Mesenchymal stem cell (in vitro differentiated cells and primary cell): ENCODE data around the gene SLC30A3.

Source experiments
- DNase-seq: peaks from one replicate; pipeline ENCODE4 v3.0.0-alpha.2; 2013
- H2AFZ ChIP-seq: one replicate; pipeline ENCODE4 v1.6.1; 2013; ENCODE audit warnings: low read depth, mild to moderate bottlenecking, control low read depth, inconsistent platforms, low read length, moderate library complexity
- H2AK5ac ChIP-seq: 2 replicates; pipeline ENCODE4 v1.6.1; 2013; ENCODE audit warnings: low read length, moderate library complexity, mild to moderate bottlenecking, inconsistent platforms; ENCODE audit not compliant: severe bottlenecking
- H2BK120ac ChIP-seq: one replicate; pipeline ENCODE4 v1.6.1; 2013; ENCODE audit warnings: low read depth, mild to moderate bottlenecking, inconsistent platforms, low read length, moderate library complexity
- H2BK12ac ChIP-seq, 2 experiments: one replicate each; pipeline ENCODE4 v1.6.1; 2013; ENCODE audit warnings: inconsistent platforms in 2 of 2, low read length in 2 of 2, mild to moderate bottlenecking in 2 of 2, moderate library complexity in 2 of 2, control low read depth in 1 of 2
- H2BK15ac ChIP-seq: one replicate; pipeline ENCODE4 v1.6.1; 2013; ENCODE audit warnings: mild to moderate bottlenecking, low read depth, inconsistent platforms; ENCODE audit not compliant: poor library complexity, severe bottlenecking
- H2BK5ac ChIP-seq: 2 replicates; pipeline ENCODE4 v1.6.1; 2013; ENCODE audit warnings: low read depth, mild to moderate bottlenecking, low read length, control low read depth, inconsistent platforms; ENCODE audit not compliant: poor library complexity, severe bottlenecking
- H3K14ac ChIP-seq, 2 experiments: one replicate each; pipeline ENCODE4 v1.6.1; 2013; ENCODE audit warnings: inconsistent platforms in 2 of 2, low read length in 2 of 2, control low read depth in 1 of 2, mild to moderate bottlenecking in 1 of 2, moderate library complexity in 1 of 2
- H3K18ac ChIP-seq, 2 experiments: one replicate each; pipeline ENCODE4 v1.6.1; 2013; ENCODE audit warnings: inconsistent platforms in 2 of 2, low read length in 2 of 2, control low read depth in 1 of 2, low read depth in 1 of 2, mild to moderate bottlenecking in 1 of 2
- H3K23ac ChIP-seq, 2 experiments: one replicate each; pipeline ENCODE4 v1.6.1; 2013; ENCODE audit warnings: inconsistent platforms in 2 of 2, low read length in 2 of 2, mild to moderate bottlenecking in 2 of 2, moderate library complexity in 2 of 2, control low read depth in 1 of 2
- H3K27ac ChIP-seq: 2 replicates; pipeline ENCODE4 v1.5.1; 2013; ENCODE audit warnings: mild to moderate bottlenecking, moderate library complexity, low read length, control low read depth, inconsistent platforms; ENCODE audit not compliant: poor library complexity, severe bottlenecking
- H3K27me3 ChIP-seq, 2 experiments: 2 replicates each; pipeline versions ENCODE4 v1.6.1 to v1.7.0; 2013; ENCODE audit warnings: low read length in 2 of 2, mild to moderate bottlenecking in 2 of 2, moderate library complexity in 2 of 2, control low read depth in 1 of 2, inconsistent platforms in 1 of 2; ENCODE audit not compliant: control insufficient read depth in 1 of 2, insufficient read depth in 1 of 2
- H3K36me3 ChIP-seq, 2 experiments: 2 replicates each; pipeline versions ENCODE4 v1.6.1 to v1.7.0; 2013; ENCODE audit warnings: low read length in 2 of 2, control low read depth in 1 of 2, inconsistent platforms in 1 of 2, low read depth in 1 of 2, mild to moderate bottlenecking in 1 of 2; ENCODE audit not compliant: insufficient read depth in 2 of 2, control insufficient read depth in 1 of 2
- H3K4ac ChIP-seq, 2 experiments: one replicate each; pipeline ENCODE4 v1.6.1; 2013; ENCODE audit warnings: inconsistent platforms in 2 of 2, low read length in 2 of 2, mild to moderate bottlenecking in 2 of 2, moderate library complexity in 2 of 2, control low read depth in 1 of 2, low read depth in 1 of 2
- H3K4me1 ChIP-seq: 2 replicates; pipeline ENCODE4 v1.6.1; 2013; ENCODE audit warnings: low read depth, low read length, control low read depth; ENCODE audit not compliant: control insufficient read depth, insufficient read depth
- H3K4me2 ChIP-seq: 2 replicates; pipeline ENCODE4 v1.6.1; 2013; ENCODE audit warnings: low read length, mild to moderate bottlenecking, inconsistent platforms; ENCODE audit not compliant: poor library complexity, severe bottlenecking
- H3K4me3 ChIP-seq, 2 experiments: 2 replicates each; pipeline versions ENCODE4 v1.5.1 to v1.7.0; 2013; ENCODE audit warnings: low read length in 2 of 2, mild to moderate bottlenecking in 2 of 2, control low read depth in 1 of 2, low read depth in 1 of 2; ENCODE audit not compliant: insufficient read depth in 1 of 2
- H3K79me1 ChIP-seq: replicated peaks from 2 replicates; pipeline ENCODE4 v1.6.1; 2013; ENCODE audit warnings: mild to moderate bottlenecking, control low read depth, low read length, inconsistent platforms; ENCODE audit not compliant: poor library complexity, severe bottlenecking
- H3K9ac ChIP-seq: 2 replicates; pipeline ENCODE4 v1.7.0; 2013; ENCODE audit warnings: mild to moderate bottlenecking, low read length, moderate library complexity
- H3K9me3 ChIP-seq: 2 replicates; pipeline ENCODE4 v1.7.0; 2013; ENCODE audit warnings: mild to moderate bottlenecking, low read length; ENCODE audit not compliant: control insufficient read depth
- H4K8ac ChIP-seq: one replicate; pipeline ENCODE4 v1.6.1; 2013; ENCODE audit warnings: inconsistent platforms, mild to moderate bottlenecking, low read length, moderate library complexity
- H4K91ac ChIP-seq: one replicate; pipeline ENCODE4 v1.6.1; 2013; ENCODE audit warnings: mild to moderate bottlenecking, low read length, inconsistent platforms
- WGBS: methylation state at CpG from one replicate; pipeline ENCODE4 v1.1.7; 2013; ENCODE audit warnings: mixed read lengths; 5-methylcytosine and 5-hydroxymethylcytosine counted together

The SLC30A3 gene

GRCh38 chr2:27263287-27264252 lies 723 bp upstream of the SLC30A3 start:
- Histone ChIP-seq H4K8ac (no peak overlapping the region), H3K4ac (no peak overlapping the region), H3K4me3 (peak overlapping the region in 1 of 2 experiments; percentile 58), H2AK5ac (no peak overlapping the region), H2BK15ac (no peak overlapping the region), H4K91ac (no peak overlapping the region), H3K79me1 (no peaks in the 10 kb centered on the region), H3K9me3 (no peaks in the 10 kb centered on the region), H3K27me3 (peaks cover 77 to 87% of the 10 kb centered on the region in 2 experiments), H3K27ac (no peak overlapping the region), H3K4me2 (peak overlapping the region; percentile 76), H3K36me3 (no peaks in the 10 kb centered on the region), H2BK5ac (no peak overlapping the region), H2AFZ (no peak overlapping the region), H3K23ac (peak overlapping the region in 1 of 2 experiments; percentile 63), H3K4me1 (peaks cover 29% of the 10 kb centered on the region), H3K9ac (no peak overlapping the region), H2BK12ac (no peak overlapping the region), H3K18ac (no peak overlapping the region), H3K14ac (no peak overlapping the region), H2BK120ac (no peak overlapping the region)
- 3% methylated on average over 39 of the region's 46 CpGs for WGBS
- DNase-seq: no peak

- Histone ChIP-seq H2BK120ac (no peak overlapping the region), H3K18ac (no peak overlapping the region), H3K4me3 (no peak overlapping the region), H3K4me2 (peak overlapping the region; percentile 76), H2BK12ac (no peak overlapping the region), H3K79me1 (no peaks in the 10 kb centered on the region), H2BK5ac (no peak overlapping the region), H3K4me1 (peaks cover 29% of the 10 kb centered on the region), H3K23ac (no peak overlapping the region), H3K9me3 (no peaks in the 10 kb centered on the region), H4K8ac (no peak overlapping the region), H3K36me3 (no peaks in the 10 kb centered on the region), H3K27me3 (peaks cover 84 to 89% of the 10 kb centered on the region in 2 experiments), H2BK15ac (no peak overlapping the region), H2AFZ (no peak overlapping the region), H3K9ac (no peak overlapping the region), H2AK5ac (no peak overlapping the region), H3K27ac (no peak overlapping the region), H4K91ac (no peak overlapping the region), H3K4ac (no peak overlapping the region), H3K14ac (no peak overlapping the region)
- WGBS: 4% methylated on average over 22 of the region's 40 CpGs
- DNase-seq: no peak
Measured at GRCh38 chr2:27261926-27262298, 935 bp downstream of the SLC30A3 start.

- H3K27ac ChIP-seq: no peak overlapping the region
- H2BK12ac ChIP-seq: no peak overlapping the region
Measured at GRCh38 chr2:27261241-27261925, 1.5 kb downstream of the SLC30A3 start.

DNA sequence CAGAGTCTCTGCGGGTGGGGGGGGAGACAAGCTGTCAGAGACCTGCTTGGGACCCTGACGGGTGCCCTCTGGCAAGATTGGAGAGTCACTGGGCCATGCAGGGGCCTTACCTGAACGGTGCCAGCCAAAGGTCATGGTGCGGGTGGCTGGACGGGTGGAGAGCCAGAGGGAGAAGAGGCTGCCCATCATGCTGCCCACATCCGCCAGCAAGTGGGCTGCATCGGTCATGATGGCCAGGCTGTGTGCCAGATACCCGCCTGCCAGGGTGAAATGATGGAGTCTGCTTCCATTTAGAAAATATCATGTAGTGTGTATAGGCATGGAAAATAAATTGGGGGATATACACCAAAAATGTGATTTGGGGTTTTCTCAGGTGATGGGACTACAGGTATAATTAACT lies 4.8 kb downstream of the SLC30A3 start:
- no peak overlapping the region for H2BK120ac ChIP-seq
- H2AK5ac ChIP-seq: no peak overlapping the region
- peaks cover 62 to 76% of the 10 kb centered on the region in 2 experiments for H3K27me3 ChIP-seq
- no peak overlapping the region for H4K91ac ChIP-seq
- H3K14ac ChIP-seq: no peak overlapping the region
- H2BK12ac ChIP-seq: no peak overlapping the region
- no peak overlapping the region for H2AFZ ChIP-seq
- H3K36me3 ChIP-seq: no peaks in the 10 kb centered on the region
- no peak overlapping the region for H3K4me3 ChIP-seq
- H3K9ac ChIP-seq: no peak overlapping the region
- H3K4me1 ChIP-seq: peaks cover 12% of the 10 kb centered on the region
- DNase-seq: no peak
- H4K8ac ChIP-seq: no peak overlapping the region
- 89% methylated on average over 8 of the region's 8 CpGs for WGBS
- no peak overlapping the region for H3K18ac ChIP-seq
- no peaks in the 10 kb centered on the region for H3K79me1 ChIP-seq
- no peak overlapping the region for H3K4ac ChIP-seq
- H2BK5ac ChIP-seq: no peak overlapping the region
- H3K9me3 ChIP-seq: no peaks in the 10 kb centered on the region
- no peak overlapping the region for H3K23ac ChIP-seq
- no peak overlapping the region for H2BK15ac ChIP-seq
- H3K4me2 ChIP-seq: no peak overlapping the region
- no peak overlapping the region for H3K27ac ChIP-seq

More at GRCh38 chr2:27261241-27261925, 1.5 kb downstream of the SLC30A3 start:
- peaks cover 86 to 89% of the 10 kb centered on the region in 2 experiments for H3K27me3 ChIP-seq
- no peaks in the 10 kb centered on the region for H3K36me3 ChIP-seq
- no peak overlapping the region for H4K8ac ChIP-seq
- no peak overlapping the region for H2BK5ac ChIP-seq
- no peak overlapping the region for H2AK5ac ChIP-seq
- H3K79me1 ChIP-seq: no peaks in the 10 kb centered on the region
- no peak for DNase-seq
- no peak overlapping the region for H3K9ac ChIP-seq
- H3K9me3 ChIP-seq: no peaks in the 10 kb centered on the region
- H4K91ac ChIP-seq: no peak overlapping the region
- H3K4me1 ChIP-seq: peaks cover 29% of the 10 kb centered on the region
- no peak overlapping the region for H3K4me3 ChIP-seq
- no peak overlapping the region for H3K14ac ChIP-seq
- no peak overlapping the region for H3K23ac ChIP-seq
- no peak overlapping the region for H2AFZ ChIP-seq
- H3K18ac ChIP-seq: no peak overlapping the region
- H3K4ac ChIP-seq: no peak overlapping the region
- H3K4me2 ChIP-seq: no peak overlapping the region
- H2BK15ac ChIP-seq: no peak overlapping the region
- no peak overlapping the region for H2BK120ac ChIP-seq
- 52% methylated on average over 10 of the region's 11 CpGs for WGBS
